ENCODE data around the gene URAD.

Gene URAD

GRCh38 chr13:27980280-27980998, 8.1 kb downstream of the URAD start:
- Histone ChIP-seq H3K36me3 (ENCODE audit: control insufficient read depth, insufficient read depth, low read length) (no peaks in the 10 kb centered on the region), H3K23ac (ENCODE audit: low read length) (no peak overlapping the region), H3K56ac (ENCODE audit: low read length) (no peak overlapping the region), H4K5ac (ENCODE audit: low read length) (no peak overlapping the region), H3K4ac (ENCODE audit: low read depth, low read length) (no peak overlapping the region), H3K4me2 (ENCODE audit: low read length) (no peak overlapping the region), H2BK120ac (ENCODE audit: low read depth, low read length) (no peak overlapping the region), H3K4me3 (ENCODE audit: low read length) (no peak overlapping the region), H3K27me3 (ENCODE audit: insufficient read depth, low read length, poor library complexity) (peaks cover 70% of the 10 kb centered on the region), H3K4me1 (ENCODE audit: control insufficient read depth, low read depth, low read length) (peaks cover 2% of the 10 kb centered on the region), H2BK5ac (ENCODE audit: low read length) (no peak overlapping the region), H3K27ac (ENCODE audit: low read depth, low read length) (no peak overlapping the region), H2AK5ac (ENCODE audit: low read length) (no peak overlapping the region), H4K8ac (ENCODE audit: low read depth, low read length) (no peak overlapping the region), H2BK15ac (replicated peaks; ENCODE audit: low read depth) (no peak overlapping the region), H3K79me2 (ENCODE audit: control insufficient read depth, insufficient read depth, low read length) (no peaks in the 10 kb centered on the region), H3K18ac (ENCODE audit: low read length) (no peak overlapping the region), H3K9ac (ENCODE audit: low read length) (no peak overlapping the region), H3K79me1 (ENCODE audit: low read length) (no peaks in the 10 kb centered on the region)
- no peak for DNase-seq
- no CpG with 5 or more reads among the region's 54 CpGs for WGBS (ENCODE audit: extremely low coverage, insufficient coverage, low lambda C conversion rate)

- Histone ChIP-seq H3K79me1 (ENCODE audit: low read length) (no peaks in the 10 kb centered on the region), H3K4me2 (ENCODE audit: low read length) (no peak overlapping the region), H2AK5ac (ENCODE audit: low read length) (no peak overlapping the region), H3K79me2 (ENCODE audit: control insufficient read depth, insufficient read depth, low read length) (no peaks in the 10 kb centered on the region), H3K9ac (ENCODE audit: low read length) (no peak overlapping the region), H2BK5ac (ENCODE audit: low read length) (no peak overlapping the region), H3K4me3 (ENCODE audit: low read length) (no peak overlapping the region), H2BK120ac (ENCODE audit: low read depth, low read length) (no peak overlapping the region), H3K18ac (ENCODE audit: low read length) (no peak overlapping the region), H3K4me1 (ENCODE audit: control insufficient read depth, low read depth, low read length) (peaks cover 2% of the 10 kb centered on the region), H4K5ac (ENCODE audit: low read length) (no peak overlapping the region), H3K36me3 (ENCODE audit: control insufficient read depth, insufficient read depth, low read length) (no peaks in the 10 kb centered on the region), H2BK15ac (replicated peaks; ENCODE audit: low read depth) (no peak overlapping the region), H4K8ac (ENCODE audit: low read depth, low read length) (no peak overlapping the region), H3K23ac (ENCODE audit: low read length) (no peak overlapping the region), H3K4ac (ENCODE audit: low read depth, low read length) (no peak overlapping the region), H3K56ac (ENCODE audit: low read length) (peak overlapping the region; percentile 5), H3K27me3 (ENCODE audit: insufficient read depth, low read length, poor library complexity) (peaks cover 74% of the 10 kb centered on the region), H3K27ac (ENCODE audit: low read depth, low read length) (no peak overlapping the region)
- DNase-seq: no peak
- WGBS (ENCODE audit: extremely low coverage, insufficient coverage, low lambda C conversion rate): no CpG with 5 or more reads among the region's 15 CpGs
Measured at GRCh38 chr13:27979765-27980279, 8.7 kb downstream of the URAD start.

GRCh38 chr13:27979001-27979643, 9.4 kb downstream of the URAD start:
- Histone ChIP-seq H3K9ac (ENCODE audit: low read length) (no peak overlapping the region), H3K4me1 (ENCODE audit: control insufficient read depth, low read depth, low read length) (peaks cover 2% of the 10 kb centered on the region), H3K56ac (ENCODE audit: low read length) (no peak overlapping the region), H2BK15ac (replicated peaks; ENCODE audit: low read depth) (no peak overlapping the region), H2AK5ac (ENCODE audit: low read length) (no peak overlapping the region), H3K27ac (ENCODE audit: low read depth, low read length) (no peak overlapping the region), H3K4me2 (ENCODE audit: low read length) (no peak overlapping the region), H2BK5ac (ENCODE audit: low read length) (no peak overlapping the region), H4K8ac (ENCODE audit: low read depth, low read length) (no peak overlapping the region), H3K27me3 (ENCODE audit: insufficient read depth, low read length, poor library complexity) (peaks cover 80% of the 10 kb centered on the region), H3K79me1 (ENCODE audit: low read length) (no peaks in the 10 kb centered on the region), H3K18ac (ENCODE audit: low read length) (no peak overlapping the region), H3K36me3 (ENCODE audit: control insufficient read depth, insufficient read depth, low read length) (no peaks in the 10 kb centered on the region), H3K4me3 (ENCODE audit: low read length) (no peak overlapping the region), H3K79me2 (ENCODE audit: control insufficient read depth, insufficient read depth, low read length) (no peaks in the 10 kb centered on the region), H4K5ac (ENCODE audit: low read length) (no peak overlapping the region), H3K23ac (ENCODE audit: low read length) (no peak overlapping the region), H3K4ac (ENCODE audit: low read depth, low read length) (no peak overlapping the region), H2BK120ac (ENCODE audit: low read depth, low read length) (no peak overlapping the region)
- DNase-seq: no peak
- WGBS (ENCODE audit: extremely low coverage, insufficient coverage, low lambda C conversion rate): no CpG with 5 or more reads among the region's 15 CpGs

- no peak overlapping the region for H4K8ac ChIP-seq (ENCODE audit: low read depth, low read length)
- peak overlapping the region; percentile 21 for H3K9ac ChIP-seq (ENCODE audit: low read length)
- WGBS (ENCODE audit: extremely low coverage, insufficient coverage, low lambda C conversion rate): no CpG with 5 or more reads among the region's 65 CpGs
- H3K4ac ChIP-seq (ENCODE audit: low read depth, low read length): no peak overlapping the region
- no peak overlapping the region for H2BK120ac ChIP-seq (ENCODE audit: low read depth, low read length)
- H3K79me2 ChIP-seq (ENCODE audit: control insufficient read depth, insufficient read depth, low read length): no peaks in the 10 kb centered on the region
- H3K4me2 ChIP-seq (ENCODE audit: low read length): peak overlapping the region; percentile 54
- no peak overlapping the region for H2BK5ac ChIP-seq (ENCODE audit: low read length)
- peak; percentile 86 for DNase-seq
- H3K18ac ChIP-seq (ENCODE audit: low read length): no peak overlapping the region
- no peak overlapping the region for H4K5ac ChIP-seq (ENCODE audit: low read length)
- no peak overlapping the region for H2AK5ac ChIP-seq (ENCODE audit: low read length)
- no peak overlapping the region for H2BK15ac ChIP-seq (replicated peaks; ENCODE audit: low read depth)
- peaks cover 84% of the 10 kb centered on the region for H3K27me3 ChIP-seq (ENCODE audit: insufficient read depth, low read length, poor library complexity)
- peak overlapping the region; percentile 66 for H3K56ac ChIP-seq (ENCODE audit: low read length)
- no peaks in the 10 kb centered on the region for H3K36me3 ChIP-seq (ENCODE audit: control insufficient read depth, insufficient read depth, low read length)
- H3K79me1 ChIP-seq (ENCODE audit: low read length): no peaks in the 10 kb centered on the region
- H3K4me1 ChIP-seq (ENCODE audit: control insufficient read depth, low read depth, low read length): peaks cover 2% of the 10 kb centered on the region
- no peak overlapping the region for H3K4me3 ChIP-seq (ENCODE audit: low read length)
- no peak overlapping the region for H3K27ac ChIP-seq (ENCODE audit: low read depth, low read length)
- no peak overlapping the region for H3K23ac ChIP-seq (ENCODE audit: low read length)
Measured at GRCh38 chr13:27978301-27978968, 10.1 kb downstream of the URAD start.

- H3K79me1 ChIP-seq (ENCODE audit: low read length): no peaks in the 10 kb centered on the region
- peak overlapping the region; percentile 66 for H3K56ac ChIP-seq (ENCODE audit: low read length)
- H4K8ac ChIP-seq (ENCODE audit: low read depth, low read length): no peak overlapping the region
- DNase-seq: peak; percentile 86
- peak overlapping the region; percentile 54 for H3K4me2 ChIP-seq (ENCODE audit: low read length)
- peaks cover 88% of the 10 kb centered on the region for H3K27me3 ChIP-seq (ENCODE audit: insufficient read depth, low read length, poor library complexity)
- no peaks in the 10 kb centered on the region for H3K36me3 ChIP-seq (ENCODE audit: control insufficient read depth, insufficient read depth, low read length)
- no peak overlapping the region for H3K18ac ChIP-seq (ENCODE audit: low read length)
- H2BK5ac ChIP-seq (ENCODE audit: low read length): no peak overlapping the region
- WGBS (ENCODE audit: extremely low coverage, insufficient coverage, low lambda C conversion rate): no CpG with 5 or more reads among the region's 80 CpGs
- peak overlapping the region; percentile 21 for H3K9ac ChIP-seq (ENCODE audit: low read length)
- H3K23ac ChIP-seq (ENCODE audit: low read length): peak overlapping the region; percentile 39
- H3K79me2 ChIP-seq (ENCODE audit: control insufficient read depth, insufficient read depth, low read length): no peaks in the 10 kb centered on the region
- H4K5ac ChIP-seq (ENCODE audit: low read length): no peak overlapping the region
- H2AK5ac ChIP-seq (ENCODE audit: low read length): no peak overlapping the region
- H3K27ac ChIP-seq (ENCODE audit: low read depth, low read length): no peak overlapping the region
- H3K4ac ChIP-seq (ENCODE audit: low read depth, low read length): no peak overlapping the region
- H2BK15ac ChIP-seq (replicated peaks; ENCODE audit: low read depth): no peak overlapping the region
- peaks cover 2% of the 10 kb centered on the region for H3K4me1 ChIP-seq (ENCODE audit: control insufficient read depth, low read depth, low read length)
- H3K4me3 ChIP-seq (ENCODE audit: low read length): no peak overlapping the region
- no peak overlapping the region for H2BK120ac ChIP-seq (ENCODE audit: low read depth, low read length)
Measured at GRCh38 chr13:27977476-27978300, 10.8 kb downstream of the URAD start.

Data from mesendoderm (in vitro differentiated cells).